ENCODE measurements around the gene BARD1. TPM values are rescaled to one million over a fixed set of nuclear protein-coding genes. Genes with fewer than 3 reads are reported as not detected.
A peak's percentile ranks its signal among the peaks of the same experiment; 100 is the strongest.

Gene BARD1
- total RNA-seq, result 10 to 100 TPM; 11.5 to 16.5 (median 13.9) TPM
- 27.8 TPM for total RNA-seq (2013)

- Histone ChIP-seq H3K4me3 (ENCODE audit: low read length) (peak within 1 kb of the TSS; percentile 98), H3K27me3 (ENCODE audit: control insufficient read depth, insufficient read depth, low read length) (no peaks in the 10 kb centered on the region), H3K4me1 (ENCODE audit: control insufficient read depth, insufficient read depth, low read length) (peaks cover 9% of the 10 kb centered on the region), H3K36me3 (ENCODE audit: control insufficient read depth, insufficient read depth, low read length) (no peaks in the 10 kb centered on the region), H3K27ac (ENCODE audit: low read length) (peak within 1 kb of the TSS; percentile 72), H3K9me3 (ENCODE audit: control insufficient read depth, insufficient read depth, low read length) (no peaks in the 10 kb centered on the region)
- peaks cover 16 to 37% of the 10 kb centered on the region in 2 donors for H3K4me1 Mint-ChIP-seq
- peak within 1 kb of the TSS; percentile 98 for H3K4me3 Mint-ChIP-seq
- H3K36me3 Mint-ChIP-seq, result no peaks in the 10 kb centered on the region
- peak within 1 kb of the TSS; percentile 91 to 92 for H3K27ac Mint-ChIP-seq
- TF ChIP-seq CTCF (IDR thresholded peaks at IDR 0.05), result no peak
- intact Hi-C loops (cut with micrococcal nuclease), result loop anchor here (5.0 kb wide), 1 partner anchor 1527 kb away; the partner anchor contains the start of gene SPAG16
- WGBS (ENCODE audit: insufficient coverage), result under 1% methylated on average over 76 of the region's 76 CpGs
- H3K9me3 Mint-ChIP-seq, result no peaks in the 10 kb centered on the region
- peaks cover 0 to 6% of the 10 kb centered on the region in 2 donors for H3K27me3 Mint-ChIP-seq (ENCODE audit: low read depth in 2 of 2)
- ATAC-seq (peak; percentile 16 to 40 (median 30)), DNase-seq (peak; percentile 52 to 75)
These were observed at the start of gene BARD1 for GRCh38 chr2:214808981-214809750. BARD1 (minus strand) TSS chr2:214809683; CDS start chr2:214809569, 114 bp downstream.

- 77% methylated on average over 3 of the region's 3 CpGs for WGBS (ENCODE audit: insufficient coverage)
These were observed 46.7 kb upstream of the BARD1 start for GRCh38 chr2:214856137-214856536.

GRCh38 chr2:214853906-214854305 lies 44.4 kb upstream of the BARD1 start:
- Mint-ChIP-seq H3K4me3 (no peak overlapping the region), H3K27ac (no peak overlapping the region), H3K4me1 (no peaks in the 10 kb centered on the region), H3K27me3 (ENCODE audit: low read depth in 2 of 2) (no peaks in the 10 kb centered on the region), H3K9me3 (no peaks in the 10 kb centered on the region), H3K36me3 (no peaks in the 10 kb centered on the region)
- whole genome bisulfite sequencing (ENCODE audit: insufficient coverage), result 100% methylated on average over 2 of the region's 2 CpGs
- TF ChIP-seq CTCF (IDR thresholded peaks at IDR 0.05), result no peak
- H3K9me3 ChIP-seq (ENCODE audit: control insufficient read depth, insufficient read depth, low read length), result no peaks in the 10 kb centered on the region
- H3K36me3 ChIP-seq (ENCODE audit: control insufficient read depth, insufficient read depth, low read length), result no peaks in the 10 kb centered on the region
- no peaks in the 10 kb centered on the region for H3K4me1 ChIP-seq (ENCODE audit: control insufficient read depth, insufficient read depth, low read length)
- no peak for ATAC-seq
- no peak overlapping the region for H3K4me3 ChIP-seq (ENCODE audit: low read length)
- intact Hi-C loops (cut with micrococcal nuclease), result no loop called here
- no peak overlapping the region for H3K27ac ChIP-seq (ENCODE audit: low read length)
- no peaks in the 10 kb centered on the region for H3K27me3 ChIP-seq (ENCODE audit: control insufficient read depth, insufficient read depth, low read length)
- no peak for DNase-seq

More at GRCh38 chr2:214856137-214856536, 46.7 kb upstream of the BARD1 start:
- intact Hi-C loops (cut with micrococcal nuclease), result no loop called here
- Histone ChIP-seq H3K36me3 (ENCODE audit: control insufficient read depth, insufficient read depth, low read length) (no peaks in the 10 kb centered on the region), H3K4me1 (ENCODE audit: control insufficient read depth, insufficient read depth, low read length) (no peaks in the 10 kb centered on the region), H3K9me3 (ENCODE audit: control insufficient read depth, insufficient read depth, low read length) (no peaks in the 10 kb centered on the region), H3K27me3 (ENCODE audit: control insufficient read depth, insufficient read depth, low read length) (no peaks in the 10 kb centered on the region), H3K27ac (ENCODE audit: low read length) (no peak overlapping the region), H3K4me3 (ENCODE audit: low read length) (no peak overlapping the region)
- Mint-ChIP-seq H3K9me3 (no peaks in the 10 kb centered on the region), H3K4me3 (no peak overlapping the region), H3K36me3 (no peaks in the 10 kb centered on the region), H3K27me3 (ENCODE audit: low read depth in 2 of 2) (no peaks in the 10 kb centered on the region), H3K4me1 (no peaks in the 10 kb centered on the region), H3K27ac (no peak overlapping the region)
- TF ChIP-seq CTCF (IDR thresholded peaks at IDR 0.05), result no peak
- ATAC-seq, result no peak
- no peak for DNase-seq
